Activated naive CD4-positive, alpha-beta T cell treated with anti-CD3 and anti-CD28 coated beads, Interleukin-2, amount 50 U/mL, for 24 hours (primary cell): Measurements from ENCODE around the gene TMEM8B.

ENCODE experiments used
- H3K27ac Mint-ChIP-seq: one replicate; pipeline ENCODE4 v1.8.0; 2021; ENCODE audit warnings: mild to moderate bottlenecking, mixed read lengths
- H3K27me3 Mint-ChIP-seq: one replicate; pipeline ENCODE4 v1.8.0; 2021; ENCODE audit warnings: mixed read lengths
- H3K36me3 Mint-ChIP-seq: one replicate; pipeline ENCODE4 v1.8.0; 2021; ENCODE audit warnings: mixed read lengths
- H3K4me1 Mint-ChIP-seq: one replicate; pipeline ENCODE4 v1.8.0; 2021; ENCODE audit warnings: mixed read lengths
- H3K4me3 Mint-ChIP-seq: one replicate; pipeline ENCODE4 v1.8.0; 2021; ENCODE audit warnings: mild to moderate bottlenecking, mixed read lengths
- H3K9me3 Mint-ChIP-seq: one replicate; pipeline ENCODE4 v1.8.0; 2021; ENCODE audit warnings: mixed read lengths

TMEM8B gene

GRCh38 chr9:35800530-35800929 lies 28.5 kb upstream of the TMEM8B start:
- Mint-ChIP-seq H3K27ac (no peak overlapping the region), H3K27me3 (no peaks in the 10 kb centered on the region), H3K36me3 (peaks cover 10% of the 10 kb centered on the region), H3K9me3 (no peaks in the 10 kb centered on the region), H3K4me1 (peaks cover 23% of the 10 kb centered on the region), H3K4me3 (no peak overlapping the region)

- H3K27me3 Mint-ChIP-seq: no peaks in the 10 kb centered on the region
- peak overlapping the region; percentile 46 for H3K27ac Mint-ChIP-seq
- H3K4me1 Mint-ChIP-seq: peaks cover 23% of the 10 kb centered on the region
- H3K4me3 Mint-ChIP-seq: no peak overlapping the region
- no peaks in the 10 kb centered on the region for H3K9me3 Mint-ChIP-seq
- peaks cover 9% of the 10 kb centered on the region for H3K36me3 Mint-ChIP-seq
These were observed 27.5 kb upstream of the TMEM8B start for GRCh38 chr9:35801328-35802128.

DNA sequence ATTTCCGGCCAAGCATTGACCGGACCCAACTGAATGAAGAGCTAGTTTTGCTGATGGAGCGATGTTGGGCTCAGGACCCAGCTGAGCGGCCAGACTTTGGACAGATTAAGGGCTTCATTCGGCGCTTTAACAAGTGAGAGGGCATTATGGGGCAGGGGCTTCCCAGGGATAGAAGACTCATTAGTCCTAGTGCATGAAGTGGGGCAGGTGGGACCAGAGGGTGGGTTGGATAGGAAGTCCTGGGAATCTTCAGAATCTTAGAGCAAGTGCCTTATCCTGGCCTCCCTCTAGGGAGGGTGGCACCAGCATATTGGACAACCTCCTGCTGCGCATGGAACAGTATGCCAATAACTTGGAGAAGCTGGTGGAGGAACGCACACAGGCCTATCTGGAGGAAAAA lies 22.9 kb upstream of the TMEM8B start:
- H3K27me3 Mint-ChIP-seq: no peaks in the 10 kb centered on the region
- H3K36me3 Mint-ChIP-seq: peaks cover 3% of the 10 kb centered on the region
- H3K27ac Mint-ChIP-seq: no peak overlapping the region
- no peaks in the 10 kb centered on the region for H3K4me1 Mint-ChIP-seq
- no peak overlapping the region for H3K4me3 Mint-ChIP-seq
- no peaks in the 10 kb centered on the region for H3K9me3 Mint-ChIP-seq

- no peak overlapping the region for H3K27ac Mint-ChIP-seq
- no peaks in the 10 kb centered on the region for H3K27me3 Mint-ChIP-seq
- H3K4me1 Mint-ChIP-seq: peaks cover 17% of the 10 kb centered on the region
- H3K36me3 Mint-ChIP-seq: peaks cover 2% of the 10 kb centered on the region
- H3K4me3 Mint-ChIP-seq: no peak overlapping the region
- H3K9me3 Mint-ChIP-seq: no peaks in the 10 kb centered on the region
These were observed 20.6 kb upstream of the TMEM8B start for GRCh38 chr9:35808433-35808832.

- Mint-ChIP-seq H3K27ac (no peak overlapping the region), H3K4me1 (peaks cover 27% of the 10 kb centered on the region), H3K4me3 (no peak overlapping the region), H3K27me3 (no peaks in the 10 kb centered on the region), H3K9me3 (no peaks in the 10 kb centered on the region), H3K36me3 (peaks cover 2% of the 10 kb centered on the region)
These were observed 18.9 kb upstream of the TMEM8B start for GRCh38 chr9:35810122-35810521.

- H3K36me3 Mint-ChIP-seq: peaks cover 2% of the 10 kb centered on the region
- peak overlapping the region; percentile 96 for H3K27ac Mint-ChIP-seq
- H3K9me3 Mint-ChIP-seq: no peaks in the 10 kb centered on the region
- no peaks in the 10 kb centered on the region for H3K27me3 Mint-ChIP-seq
- H3K4me1 Mint-ChIP-seq: peaks cover 33% of the 10 kb centered on the region
- H3K4me3 Mint-ChIP-seq: peak overlapping the region; percentile 87
These were observed 17.5 kb upstream of the TMEM8B start for GRCh38 chr9:35811381-35812024.

DNA sequence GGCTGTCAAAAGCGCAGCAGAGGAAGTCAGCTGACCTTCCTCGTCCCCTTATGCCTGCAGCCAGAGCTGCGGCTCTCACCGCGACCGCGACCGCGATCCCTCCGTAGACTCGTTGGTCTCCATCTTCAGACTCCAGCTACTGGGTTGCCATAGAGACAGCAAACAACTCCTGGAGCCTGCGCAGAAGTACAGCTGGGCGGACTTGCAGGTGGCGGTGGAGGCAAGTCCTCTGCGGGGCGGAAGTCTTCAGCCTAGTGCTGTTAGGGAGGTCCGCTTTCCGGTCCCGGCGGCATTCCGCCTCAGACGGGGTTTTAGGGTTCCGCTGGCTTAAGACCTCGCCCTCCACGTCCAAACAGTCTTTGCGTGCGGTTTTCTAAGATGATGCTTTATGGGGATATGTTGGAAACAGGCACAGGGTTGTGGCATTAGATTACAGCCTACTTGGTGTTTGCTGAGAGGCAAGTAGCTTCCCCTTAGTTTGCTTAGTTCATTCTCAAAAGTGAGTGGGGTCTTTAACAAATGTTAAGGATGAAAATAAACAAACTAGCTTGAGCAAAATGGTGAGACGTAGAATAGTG lies 16.9 kb upstream of the TMEM8B start, which contains the start of gene SPAG8:
SPAG8 (minus strand) TSS at position 238 of the 578 bp plus-strand sequence; CDS start at position 123, 115 bp downstream.
- H3K4me3 Mint-ChIP-seq: peak within 1 kb of the TSS; percentile 87
- H3K27me3 Mint-ChIP-seq: no peaks in the 10 kb centered on the region
- no peaks in the 10 kb centered on the region for H3K36me3 Mint-ChIP-seq
- H3K9me3 Mint-ChIP-seq: no peaks in the 10 kb centered on the region
- peak within 1 kb of the TSS; percentile 96 for H3K27ac Mint-ChIP-seq
- H3K4me1 Mint-ChIP-seq: peaks cover 33% of the 10 kb centered on the region

GRCh38 chr9:35813434-35814105 lies 15.5 kb upstream of the TMEM8B start:
- H3K4me1 Mint-ChIP-seq: peaks cover 33% of the 10 kb centered on the region
- no peaks in the 10 kb centered on the region for H3K27me3 Mint-ChIP-seq
- H3K9me3 Mint-ChIP-seq: no peaks in the 10 kb centered on the region
- H3K27ac Mint-ChIP-seq: no peak overlapping the region
- H3K4me3 Mint-ChIP-seq: peak overlapping the region; percentile 94
- no peaks in the 10 kb centered on the region for H3K36me3 Mint-ChIP-seq

DNA sequence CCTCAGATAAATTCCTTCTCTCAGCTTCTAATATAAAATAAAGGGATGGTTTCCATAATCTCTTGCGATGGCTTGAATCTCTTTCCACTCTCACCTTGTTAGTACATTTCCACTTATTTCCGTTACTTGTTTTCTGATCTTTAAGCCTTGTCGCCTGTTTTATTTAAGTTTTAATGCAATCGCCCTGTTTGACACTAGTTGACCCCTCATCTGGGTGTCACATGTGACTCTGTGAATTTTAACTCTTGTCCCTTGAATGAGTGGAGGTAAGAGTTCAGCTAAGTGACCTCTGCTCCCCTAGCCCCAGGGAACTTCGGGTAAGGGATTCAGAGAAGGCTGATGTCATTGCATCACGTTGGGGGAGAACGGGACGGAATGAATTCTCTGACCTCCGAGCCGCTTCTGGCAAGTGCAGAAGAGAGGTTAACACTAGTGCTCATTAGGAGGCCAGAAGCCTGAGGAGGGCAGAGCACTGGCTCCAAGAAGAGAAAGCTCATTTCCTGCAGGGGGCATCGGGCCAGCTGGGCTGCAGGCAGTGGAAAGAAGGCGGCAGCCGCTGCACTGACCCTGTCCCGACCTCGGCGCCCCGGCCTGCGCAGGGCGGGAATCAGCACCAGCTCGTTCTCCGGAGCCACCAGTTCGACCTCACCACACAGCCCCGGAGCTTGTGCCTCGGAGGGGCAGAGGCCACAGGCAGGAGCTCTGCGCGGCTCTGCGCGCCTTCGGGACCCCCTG lies 14.8 kb upstream of the TMEM8B start:
- Mint-ChIP-seq H3K36me3 (no peaks in the 10 kb centered on the region), H3K4me3 (peak overlapping the region; percentile 94), H3K9me3 (no peaks in the 10 kb centered on the region), H3K27me3 (no peaks in the 10 kb centered on the region), H3K27ac (peak overlapping the region; percentile 76), H3K4me1 (peaks cover 33% of the 10 kb centered on the region)

- Mint-ChIP-seq H3K9me3 (no peaks in the 10 kb centered on the region), H3K27ac (peak within 1 kb of the TSS; percentile 98), H3K4me1 (peaks cover 33% of the 10 kb centered on the region), H3K36me3 (no peaks in the 10 kb centered on the region), H3K27me3 (no peaks in the 10 kb centered on the region), H3K4me3 (peak within 1 kb of the TSS; percentile 94)
These were observed 14.0 kb upstream of the TMEM8B start, which contains the start of gene HINT2 for GRCh38 chr9:35814841-35815543. Gene HINT2 (minus strand): TSS chr9:35815042. CDS start chr9:35814979, 63 bp downstream.

- H3K27me3 Mint-ChIP-seq: no peaks in the 10 kb centered on the region
- no peak overlapping the region for H3K27ac Mint-ChIP-seq
- peaks cover 32% of the 10 kb centered on the region for H3K4me1 Mint-ChIP-seq
- no peaks in the 10 kb centered on the region for H3K9me3 Mint-ChIP-seq
- no peak overlapping the region for H3K4me3 Mint-ChIP-seq
- H3K36me3 Mint-ChIP-seq: no peaks in the 10 kb centered on the region
These were observed 12.3 kb upstream of the TMEM8B start for GRCh38 chr9:35816708-35817107.

DNA sequence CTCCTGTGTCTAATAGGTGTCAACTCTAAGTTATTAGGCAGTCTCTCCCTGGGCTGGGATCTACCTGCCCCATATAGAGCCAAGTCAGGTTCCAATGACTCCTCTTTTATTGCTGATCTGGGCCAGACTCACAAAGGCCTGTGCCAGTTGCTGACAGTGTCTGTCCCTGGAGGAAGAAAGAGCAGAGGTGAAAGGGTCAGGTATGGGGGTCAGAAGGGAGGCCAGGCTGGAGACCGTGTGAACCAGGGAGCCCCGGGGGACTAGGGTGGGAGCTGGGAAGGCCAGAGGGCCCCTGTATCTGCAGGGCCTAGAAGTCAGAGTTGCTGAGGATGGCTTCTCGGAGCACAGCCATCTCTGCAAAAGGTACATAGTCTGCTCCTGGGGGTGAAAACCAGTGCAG lies 10.7 kb upstream of the TMEM8B start:
- no peak overlapping the region for H3K27ac Mint-ChIP-seq

GRCh38 chr9:35820076-35820475 lies 9.0 kb upstream of the TMEM8B start:
- peaks cover 7% of the 10 kb centered on the region for H3K4me1 Mint-ChIP-seq
- no peaks in the 10 kb centered on the region for H3K36me3 Mint-ChIP-seq
- H3K27me3 Mint-ChIP-seq: no peaks in the 10 kb centered on the region
- no peaks in the 10 kb centered on the region for H3K9me3 Mint-ChIP-seq
- no peak overlapping the region for H3K4me3 Mint-ChIP-seq
- H3K27ac Mint-ChIP-seq: peak overlapping the region; percentile 32

More for the DNA sequence above, 10.7 kb upstream of the TMEM8B start:
- peaks cover 18% of the 10 kb centered on the region for H3K4me1 Mint-ChIP-seq
- H3K4me3 Mint-ChIP-seq: no peak overlapping the region
- no peaks in the 10 kb centered on the region for H3K9me3 Mint-ChIP-seq
- H3K27me3 Mint-ChIP-seq: no peaks in the 10 kb centered on the region
- no peaks in the 10 kb centered on the region for H3K36me3 Mint-ChIP-seq

GRCh38 chr9:35822926-35823325 lies 6.1 kb upstream of the TMEM8B start:
- Mint-ChIP-seq H3K4me1 (peaks cover 6% of the 10 kb centered on the region), H3K4me3 (no peak overlapping the region), H3K27ac (no peak overlapping the region), H3K9me3 (no peaks in the 10 kb centered on the region), H3K27me3 (no peaks in the 10 kb centered on the region), H3K36me3 (no peaks in the 10 kb centered on the region)
